GM08714 (cell line): ENCODE results near the gene BET1.

Source experiments
- H3K4me3 ChIP-seq: fragments of 200-500 bp; sonication (Bioruptor generic); 2 replicates; pipeline ENCODE4 v1.5.1; 2014; ENCODE audit warnings: mild to moderate bottlenecking, low read length, inconsistent platforms
- ZNF274 ChIP-seq: IDR thresholded peaks from 2 replicates; pipeline ENCODE4 v1.6.1; 2012; ENCODE audit warnings: mild to moderate bottlenecking, low read depth, low read length

Gene BET1

GRCh38 chr7:93957767-93958166 lies 46.4 kb downstream of the BET1 start:
- no peak overlapping the region for H3K4me3 ChIP-seq
- no peak for TF ChIP-seq ZNF274

- TF ChIP-seq ZNF274: no peak
- H3K4me3 ChIP-seq: no peak overlapping the region
Observed at GRCh38 chr7:93955304-93955703, 48.9 kb downstream of the BET1 start.

GRCh38 chr7:93949423-93949822 lies 54.7 kb downstream of the BET1 start:
- H3K4me3 ChIP-seq: no peak overlapping the region
- TF ChIP-seq ZNF274: no peak

- no peak for TF ChIP-seq ZNF274
- no peak overlapping the region for H3K4me3 ChIP-seq
Observed at GRCh38 chr7:93948873-93949272, 55.3 kb downstream of the BET1 start.

- H3K4me3 ChIP-seq: no peak overlapping the region
- TF ChIP-seq ZNF274: no peak
Observed at GRCh38 chr7:93948106-93948505, 56.0 kb downstream of the BET1 start.

GRCh38 chr7:93945756-93946535 lies 58.2 kb downstream of the BET1 start:
- no peak for TF ChIP-seq ZNF274

GRCh38 chr7:93945083-93945482 lies 59.1 kb downstream of the BET1 start:
- no peak for TF ChIP-seq ZNF274
- H3K4me3 ChIP-seq: no peak overlapping the region

More at GRCh38 chr7:93945756-93946535, 58.2 kb downstream of the BET1 start:
- H3K4me3 ChIP-seq: no peak overlapping the region

GRCh38 chr7:93944673-93945072 lies 59.5 kb downstream of the BET1 start:
- no peak overlapping the region for H3K4me3 ChIP-seq
- TF ChIP-seq ZNF274: no peak

- no peak overlapping the region for H3K4me3 ChIP-seq
- no peak for TF ChIP-seq ZNF274
Observed at GRCh38 chr7:93943816-93944540, 60.2 kb downstream of the BET1 start.
